GM19238 (cell line): ENCODE results near the gene CCDC33.

Experiments
- DNase-seq: peaks from one replicate; pipeline ENCODE4 v3.0.0; 2011; ENCODE audit warnings: low spot score; ENCODE audit not compliant: insufficient read length

The CCDC33 gene

GRCh38 chr15:74281147-74282133 lies 45.3 kb downstream of the CCDC33 start:
- no peak for DNase-seq

GRCh38 chr15:74283368-74283767 lies 47.2 kb downstream of the CCDC33 start:
- no peak for DNase-seq

GRCh38 chr15:74289671-74290070 lies 53.5 kb downstream of the CCDC33 start:
- DNase-seq, result no peak

- no peak for DNase-seq
These were observed 54.5 kb downstream of the CCDC33 start for GRCh38 chr15:74290645-74291044.

GRCh38 chr15:74291101-74292071 lies 55.3 kb downstream of the CCDC33 start:
- peak; percentile 79 for DNase-seq

GRCh38 chr15:74293021-74293810 lies 57.1 kb downstream of the CCDC33 start:
- no peak for DNase-seq

- DNase-seq, result no peak
These were observed 57.9 kb downstream of the CCDC33 start for GRCh38 chr15:74294010-74294409.

- DNase-seq, result no peak
These were observed 59.7 kb downstream of the CCDC33 start for GRCh38 chr15:74295800-74296199.

- DNase-seq, result no peak
These were observed 61.8 kb downstream of the CCDC33 start for GRCh38 chr15:74297887-74298286.

- DNase-seq, result no peak
These were observed 64.1 kb downstream of the CCDC33 start for GRCh38 chr15:74300057-74300795.

- DNase-seq, result no peak
These were observed 65.6 kb downstream of the CCDC33 start for GRCh38 chr15:74301583-74302361.

- peak; percentile 63 for DNase-seq
These were observed 66.8 kb downstream of the CCDC33 start for GRCh38 chr15:74302821-74303359.

- DNase-seq, result no peak
These were observed 67.7 kb downstream of the CCDC33 start for GRCh38 chr15:74303741-74304309.

- DNase-seq, result no peak
These were observed 68.3 kb downstream of the CCDC33 start for GRCh38 chr15:74304431-74304830.

GRCh38 chr15:74305687-74306086 lies 69.6 kb downstream of the CCDC33 start:
- DNase-seq, result no peak

GRCh38 chr15:74306781-74307217 lies 70.7 kb downstream of the CCDC33 start:
- DNase-seq, result no peak

GRCh38 chr15:74307827-74308811 lies 72.0 kb downstream of the CCDC33 start:
- peak; percentile 63 for DNase-seq
